PC-3 (cell line): Measurements from ENCODE around the gene NRG4. TPM values are rescaled to one million over a fixed set of nuclear protein-coding genes. Genes with fewer than 3 reads are reported as not detected.
A peak's percentile ranks its signal among the peaks of the same experiment; 100 is the strongest.

Experiments used
- ATAC-seq: fragments of 200-7000 bp; cut with Tn5 transposase; 2 replicates; pipeline ENCODE4 v1.9.1; 2020; ENCODE audit warnings: mild to moderate bottlenecking, moderate library complexity
- BruUV-seq: library from RNA; stranded (reverse); fragments of 400-500 nt; replicated peaks from 2 replicates; lab custom pipeline; 2021; lab: Mats Ljungman, UMichigan
- CTCF ChIA-PET: fragments of 300-600 bp; sonication (Branson Sonifier 250); formaldehyde crosslinking; loops from one replicate; lab custom pipeline; 2022; ENCODE audit warnings: antibody characterized with exemption; lab: Charles Lee
- POLR2A ChIA-PET: fragments of 300-600 bp; sonication (Branson Sonifier 250); formaldehyde crosslinking; loops from one replicate; lab custom pipeline; 2022; ENCODE audit warnings: antibody characterized with exemption; ENCODE audit not compliant: unreplicated experiment; lab: Charles Lee
- DNase-seq: peaks from one replicate; pipeline ENCODE4 v3.0.0-alpha.2; 2015
- H2AFZ ChIP-seq: fragments of 300-600 bp; sonication (generic); 2 replicates; pipeline ENCODE4 v1.6.0; 2016; ENCODE audit warnings: antibody characterized with exemption, low read length
- H3F3A ChIP-seq: fragments of 300-600 bp; sonication (generic); one replicate; pipeline ENCODE4 v1.6.0; 2017; ENCODE audit warnings: antibody characterized with exemption, low read length, control low read depth, mild to moderate bottlenecking; ENCODE audit not compliant: unreplicated experiment
- H3K27ac ChIP-seq: fragments of 300-600 bp; sonication (generic); 2 replicates; pipeline ENCODE4 v1.5.1; 2016; ENCODE audit warnings: mild to moderate bottlenecking, low read length
- H3K27me3 ChIP-seq: fragments of 300-600 bp; sonication (generic); 2 replicates; pipeline ENCODE4 v1.6.1; 2016; ENCODE audit warnings: low read length, mixed read lengths
- H3K36me3 ChIP-seq: fragments of 300-600 bp; sonication (generic); 2 replicates; pipeline ENCODE4 v1.6.1; 2016; ENCODE audit warnings: low read depth, mixed run types, low read length, mixed read lengths
- H3K4me1 ChIP-seq: fragments of 300-600 bp; sonication (generic); 2 replicates; pipeline ENCODE4 v1.5.1; 2016; ENCODE audit warnings: low read length; ENCODE audit not compliant: insufficient read depth
- H3K4me2 ChIP-seq: fragments of 300-600 bp; sonication (generic); 2 replicates; pipeline ENCODE4 v1.6.0; 2016; ENCODE audit warnings: low read length
- H3K4me3 ChIP-seq: fragments of 300-600 bp; sonication (generic); 2 replicates; pipeline ENCODE4 v1.5.1; 2016; ENCODE audit warnings: mild to moderate bottlenecking, low read length, mixed read lengths
- H3K79me2 ChIP-seq: fragments of 300-600 bp; sonication (generic); 2 replicates; pipeline ENCODE4 v1.6.1; 2017; ENCODE audit warnings: low read length, mixed read lengths
- H3K9ac ChIP-seq: fragments of 300-600 bp; sonication (generic); 2 replicates; pipeline ENCODE4 v1.6.0; 2016; ENCODE audit warnings: mild to moderate bottlenecking, low read length
- H3K9me2 ChIP-seq: fragments of 300-600 bp; sonication (generic); replicated peaks from 2 replicates; pipeline ENCODE4 v1.6.1; 2016; ENCODE audit warnings: mixed run types, low read length, mixed read lengths
- H3K9me3 ChIP-seq: fragments of 300-600 bp; sonication (generic); 2 replicates; pipeline ENCODE4 v1.6.1; 2016; ENCODE audit warnings: low read length, mixed read lengths
- H4K20me1 ChIP-seq: fragments of 300-600 bp; sonication (generic); 2 replicates; pipeline ENCODE4 v1.6.1; 2016; ENCODE audit warnings: low read length, mixed read lengths
- EZH2 ChIP-seq: fragments of 300-600 bp; sonication (generic); IDR thresholded peaks from one replicate; pipeline ENCODE4 v1.6.1; 2017; ENCODE audit warnings: antibody characterized with exemption, mild to moderate bottlenecking, low read length; ENCODE audit not compliant: unreplicated experiment
- EZH2phosphoT487 ChIP-seq: fragments of 300-600 bp; sonication (generic); IDR thresholded peaks from 2 replicates; pipeline ENCODE4 v1.6.1; 2018; ENCODE audit warnings: mild to moderate bottlenecking, antibody characterized with exemption, low read length, borderline replicate concordance
- intact Hi-C: fragments of 100-400 bp; cut with micrococcal nuclease; formaldehyde crosslinking; loops from 2 replicates; pipeline ENCODE4 v1.9.0; 2023
- total RNA-seq: library from RNA; depleted of rRNA; stranded (reverse); fragments of >200 nt; gene quantifications from 2 replicates; pipeline ENCODE4 v1.2.3, GENCODE V29; 2014
- TF ChIP-seq, protein P1 (sequence below): fragments of 300-600 bp; sonication (generic); conservative IDR thresholded peaks from 2 replicates; pipeline ENCODE4 v1.5.1; 2017; ENCODE audit warnings: antibody characterized with exemption, low read depth, mild to moderate bottlenecking, low read length

The NRG4 gene
- total RNA-seq, 1 experiment from 2014 or later, result 2.8 TPM

DNA sequence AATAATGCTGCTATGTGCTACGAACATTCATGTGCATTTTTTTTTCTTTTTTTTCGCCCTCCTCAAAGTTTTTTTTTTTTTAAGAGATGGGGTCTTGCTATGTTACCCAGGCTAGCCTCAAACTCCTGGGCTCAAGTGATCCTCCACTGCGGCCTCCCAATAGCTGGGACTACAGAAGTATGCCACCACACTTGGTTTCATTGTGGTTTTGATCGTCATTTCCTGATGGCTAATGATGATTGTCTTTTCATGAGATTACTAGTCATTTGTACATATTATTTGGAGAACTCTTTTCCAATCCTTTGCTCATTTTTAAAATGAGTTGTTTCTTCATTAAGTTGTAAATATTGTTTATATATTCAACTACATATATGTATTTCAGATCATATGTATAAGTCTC lies 59.7 kb downstream of the NRG4 start:
- BruUV-seq, result no TSS peak
- Histone ChIP-seq H3K27ac (no peak overlapping the region), H3K9ac (no peak overlapping the region), H3K4me1 (no peaks in the 10 kb centered on the region), H4K20me1 (no peaks in the 10 kb centered on the region), H3K27me3 (no peaks in the 10 kb centered on the region), H3K9me2 (no peaks in the 10 kb centered on the region), H3K4me3 (no peak overlapping the region), H2AFZ (no peak overlapping the region), H3K36me3 (no peaks in the 10 kb centered on the region), H3F3A (no peaks in the 10 kb centered on the region), H3K79me2 (no peaks in the 10 kb centered on the region), H3K9me3 (no peaks in the 10 kb centered on the region), H3K4me2 (no peak overlapping the region)
- no peak for DNase-seq
- intact Hi-C loops, result no loop called here
- POLR2A ChIA-PET, result no interaction called here
- CTCF ChIA-PET, result no interaction called here
- no peak for TF ChIP-seq EZH2phosphoT487
- TF ChIP-seq, protein P1, sequence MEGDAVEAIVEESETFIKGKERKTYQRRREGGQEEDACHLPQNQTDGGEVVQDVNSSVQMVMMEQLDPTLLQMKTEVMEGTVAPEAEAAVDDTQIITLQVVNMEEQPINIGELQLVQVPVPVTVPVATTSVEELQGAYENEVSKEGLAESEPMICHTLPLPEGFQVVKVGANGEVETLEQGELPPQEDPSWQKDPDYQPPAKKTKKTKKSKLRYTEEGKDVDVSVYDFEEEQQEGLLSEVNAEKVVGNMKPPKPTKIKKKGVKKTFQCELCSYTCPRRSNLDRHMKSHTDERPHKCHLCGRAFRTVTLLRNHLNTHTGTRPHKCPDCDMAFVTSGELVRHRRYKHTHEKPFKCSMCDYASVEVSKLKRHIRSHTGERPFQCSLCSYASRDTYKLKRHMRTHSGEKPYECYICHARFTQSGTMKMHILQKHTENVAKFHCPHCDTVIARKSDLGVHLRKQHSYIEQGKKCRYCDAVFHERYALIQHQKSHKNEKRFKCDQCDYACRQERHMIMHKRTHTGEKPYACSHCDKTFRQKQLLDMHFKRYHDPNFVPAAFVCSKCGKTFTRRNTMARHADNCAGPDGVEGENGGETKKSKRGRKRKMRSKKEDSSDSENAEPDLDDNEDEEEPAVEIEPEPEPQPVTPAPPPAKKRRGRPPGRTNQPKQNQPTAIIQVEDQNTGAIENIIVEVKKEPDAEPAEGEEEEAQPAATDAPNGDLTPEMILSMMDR, result no peak
- no peak for TF ChIP-seq EZH2
- no peak for ATAC-seq

DNA sequence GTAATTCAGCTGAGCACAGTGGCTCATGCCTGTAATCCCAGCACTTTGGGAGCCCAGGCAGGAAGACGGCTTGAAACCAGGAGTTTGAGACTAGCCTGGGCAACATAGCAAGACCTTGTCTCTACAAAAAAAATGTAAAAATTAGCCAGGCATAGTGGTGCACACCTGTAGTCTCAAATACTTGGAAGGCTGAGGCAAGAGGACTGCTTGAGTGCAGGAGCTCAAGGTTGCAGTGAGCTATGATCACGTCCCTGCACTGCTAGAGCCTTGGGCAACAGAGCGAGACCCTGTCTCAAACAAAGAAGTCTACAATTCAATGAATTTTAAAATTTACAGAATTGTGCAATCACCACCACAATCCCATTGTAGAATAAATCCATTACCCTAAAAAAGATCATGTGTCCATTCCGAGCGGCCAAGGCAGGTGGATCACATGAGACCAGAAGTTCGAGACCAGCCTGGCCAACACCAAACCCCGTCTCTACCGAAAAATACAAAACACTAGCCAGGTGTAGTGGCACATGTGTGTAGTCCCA lies 63.4 kb downstream of the NRG4 start:
- H3K27ac ChIP-seq, result no peak overlapping the region
- TF ChIP-seq EZH2phosphoT487 (no peak), EZH2 (no peak)
- TF ChIP-seq, protein P1, result no peak
- ATAC-seq (no peak), DNase-seq (no peak)
- no TSS peak for BruUV-seq
- H3F3A ChIP-seq, result no peaks in the 10 kb centered on the region
- H3K9me3 ChIP-seq, result no peaks in the 10 kb centered on the region
- no peak overlapping the region for H3K4me2 ChIP-seq
- H3K9me2 ChIP-seq, result no peaks in the 10 kb centered on the region
- intact Hi-C loops, result no loop called here
- no peaks in the 10 kb centered on the region for H3K79me2 ChIP-seq
- H4K20me1 ChIP-seq, result no peaks in the 10 kb centered on the region
- H3K4me1 ChIP-seq, result no peaks in the 10 kb centered on the region
- H3K9ac ChIP-seq, result no peak overlapping the region
- ChIA-PET CTCF (no interaction called here), POLR2A (no interaction called here)
- H3K27me3 ChIP-seq, result no peaks in the 10 kb centered on the region
- no peaks in the 10 kb centered on the region for H3K36me3 ChIP-seq
- H3K4me3 ChIP-seq, result no peak overlapping the region
- no peak overlapping the region for H2AFZ ChIP-seq

DNA sequence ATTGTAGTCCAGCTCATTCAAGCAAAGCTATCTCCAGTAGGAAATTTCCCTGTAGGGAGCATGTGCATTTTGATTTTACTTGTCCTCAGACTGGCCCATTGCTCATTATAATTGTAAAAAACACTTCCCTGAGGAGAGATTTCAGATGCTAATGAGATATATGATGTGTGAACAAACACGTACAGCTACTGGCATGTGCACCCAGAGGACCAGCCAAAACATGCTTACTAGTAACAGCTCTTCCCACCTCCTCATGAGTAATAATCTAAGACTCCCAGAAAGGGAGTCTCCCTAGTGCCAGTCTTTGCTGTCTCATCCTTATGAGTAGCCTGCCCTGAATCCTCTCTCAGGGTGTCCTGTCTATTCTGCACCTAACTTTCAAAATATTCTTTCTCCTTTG lies 65.1 kb downstream of the NRG4 start:
- intact Hi-C loops, result no loop called here
- ChIA-PET POLR2A (no interaction called here), CTCF (no interaction called here)
- H2AFZ ChIP-seq, result no peak overlapping the region
- no peaks in the 10 kb centered on the region for H3K4me1 ChIP-seq
- no peaks in the 10 kb centered on the region for H3K36me3 ChIP-seq
- H3K9ac ChIP-seq, result no peak overlapping the region
- no peak overlapping the region for H3K27ac ChIP-seq
- H3K9me3 ChIP-seq, result no peaks in the 10 kb centered on the region
- no peaks in the 10 kb centered on the region for H3F3A ChIP-seq
- no peak overlapping the region for H3K4me2 ChIP-seq
- H3K79me2 ChIP-seq, result no peaks in the 10 kb centered on the region
- H3K9me2 ChIP-seq, result no peaks in the 10 kb centered on the region
- no peak for TF ChIP-seq EZH2
- TF ChIP-seq EZH2phosphoT487, result no peak
- TF ChIP-seq, protein P1, result no peak
- DNase-seq (peak; percentile 25), ATAC-seq (no peak)
- H4K20me1 ChIP-seq, result no peaks in the 10 kb centered on the region
- H3K27me3 ChIP-seq, result no peaks in the 10 kb centered on the region
- H3K4me3 ChIP-seq, result no peak overlapping the region
- BruUV-seq, result no TSS peak
